ENCODE results near the gene CEACAM18. TPM values are rescaled to one million over a fixed set of nuclear protein-coding genes. Genes with fewer than 3 reads are reported as not detected.

CEACAM18 gene
- total and polyA plus RNA-seq, 8 donors = not detected

DNA sequence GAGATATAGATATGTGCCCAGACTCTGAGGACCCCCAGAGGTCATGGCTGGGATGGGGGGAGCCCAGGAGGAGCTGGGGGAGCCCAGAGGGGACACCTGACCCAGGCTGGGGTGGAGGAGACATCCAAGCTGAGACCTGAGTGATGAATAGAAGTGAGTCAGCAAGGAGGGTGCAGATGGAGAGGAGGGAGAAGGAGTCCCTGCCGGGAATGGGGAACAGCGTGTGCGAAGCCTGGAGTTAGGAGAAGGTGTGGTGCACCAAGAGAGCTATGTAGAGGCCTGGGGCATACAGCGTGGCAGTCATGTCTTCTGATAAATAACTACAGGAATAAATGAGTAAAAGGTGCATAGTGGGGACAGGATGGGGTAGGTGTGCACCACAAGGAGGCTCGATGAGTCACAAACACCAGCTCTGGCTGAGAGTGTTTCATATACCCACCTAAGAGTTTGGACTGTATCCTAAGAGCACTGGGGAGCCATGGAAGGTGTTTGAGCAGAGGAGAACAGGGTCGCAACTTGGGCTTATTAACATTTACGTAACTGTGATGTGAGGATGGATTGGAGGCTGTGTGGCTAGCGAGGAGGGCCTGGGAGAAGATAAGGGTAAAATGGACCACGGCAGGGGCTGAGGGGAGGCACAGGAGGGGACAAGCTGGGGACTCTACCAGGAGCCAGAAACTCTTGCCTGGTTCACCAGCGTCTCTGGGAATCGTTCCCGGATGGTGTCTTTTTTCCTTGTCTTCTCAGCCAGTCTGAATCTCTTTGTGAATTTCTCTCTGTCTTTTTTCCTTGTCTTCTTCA, 1.4 kb downstream of the CEACAM18 start:
- H3K4me1 ChIP-seq = no peaks in the 10 kb centered on the region
- DNase-seq = no peak
- H3K27me3 ChIP-seq = peaks cover 0 to 71% of the 10 kb centered on the region in 2 donors
- H3K9me3 ChIP-seq = no peaks in the 10 kb centered on the region
- no peaks in the 10 kb centered on the region for H3K36me3 ChIP-seq
- TF ChIP-seq, protein P1, sequence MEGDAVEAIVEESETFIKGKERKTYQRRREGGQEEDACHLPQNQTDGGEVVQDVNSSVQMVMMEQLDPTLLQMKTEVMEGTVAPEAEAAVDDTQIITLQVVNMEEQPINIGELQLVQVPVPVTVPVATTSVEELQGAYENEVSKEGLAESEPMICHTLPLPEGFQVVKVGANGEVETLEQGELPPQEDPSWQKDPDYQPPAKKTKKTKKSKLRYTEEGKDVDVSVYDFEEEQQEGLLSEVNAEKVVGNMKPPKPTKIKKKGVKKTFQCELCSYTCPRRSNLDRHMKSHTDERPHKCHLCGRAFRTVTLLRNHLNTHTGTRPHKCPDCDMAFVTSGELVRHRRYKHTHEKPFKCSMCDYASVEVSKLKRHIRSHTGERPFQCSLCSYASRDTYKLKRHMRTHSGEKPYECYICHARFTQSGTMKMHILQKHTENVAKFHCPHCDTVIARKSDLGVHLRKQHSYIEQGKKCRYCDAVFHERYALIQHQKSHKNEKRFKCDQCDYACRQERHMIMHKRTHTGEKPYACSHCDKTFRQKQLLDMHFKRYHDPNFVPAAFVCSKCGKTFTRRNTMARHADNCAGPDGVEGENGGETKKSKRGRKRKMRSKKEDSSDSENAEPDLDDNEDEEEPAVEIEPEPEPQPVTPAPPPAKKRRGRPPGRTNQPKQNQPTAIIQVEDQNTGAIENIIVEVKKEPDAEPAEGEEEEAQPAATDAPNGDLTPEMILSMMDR (IDR thresholded peaks at IDR 0.05) = no peak
- intact Hi-C loops (cut with DNase I) = loop anchor here in 1 of 2 donors (10.0 kb wide), 1 partner anchor 175 kb away; no protein-coding TSS in a partner anchor
- H3K4me3 ChIP-seq = no peak overlapping the region
- ATAC-seq = no peak
- H3K27ac ChIP-seq = no peak overlapping the region

GRCh38 chr19:51480590-51480989, 2.3 kb downstream of the CEACAM18 start:
- TF ChIP-seq, protein P1 (IDR thresholded peaks at IDR 0.05) = no peak
- H3K9me3 ChIP-seq = no peaks in the 10 kb centered on the region
- intact Hi-C loops (cut with DNase I) = no loop called here
- no peak overlapping the region for H3K4me3 ChIP-seq
- ATAC-seq (peak; percentile 34), DNase-seq (peak in 2 of 4 donors; percentile 16 to 21)
- peaks cover 0 to 78% of the 10 kb centered on the region in 2 donors for H3K27me3 ChIP-seq
- no peak overlapping the region for H3K27ac ChIP-seq
- no peaks in the 10 kb centered on the region for H3K36me3 ChIP-seq
- H3K4me1 ChIP-seq = no peaks in the 10 kb centered on the region

DNA sequence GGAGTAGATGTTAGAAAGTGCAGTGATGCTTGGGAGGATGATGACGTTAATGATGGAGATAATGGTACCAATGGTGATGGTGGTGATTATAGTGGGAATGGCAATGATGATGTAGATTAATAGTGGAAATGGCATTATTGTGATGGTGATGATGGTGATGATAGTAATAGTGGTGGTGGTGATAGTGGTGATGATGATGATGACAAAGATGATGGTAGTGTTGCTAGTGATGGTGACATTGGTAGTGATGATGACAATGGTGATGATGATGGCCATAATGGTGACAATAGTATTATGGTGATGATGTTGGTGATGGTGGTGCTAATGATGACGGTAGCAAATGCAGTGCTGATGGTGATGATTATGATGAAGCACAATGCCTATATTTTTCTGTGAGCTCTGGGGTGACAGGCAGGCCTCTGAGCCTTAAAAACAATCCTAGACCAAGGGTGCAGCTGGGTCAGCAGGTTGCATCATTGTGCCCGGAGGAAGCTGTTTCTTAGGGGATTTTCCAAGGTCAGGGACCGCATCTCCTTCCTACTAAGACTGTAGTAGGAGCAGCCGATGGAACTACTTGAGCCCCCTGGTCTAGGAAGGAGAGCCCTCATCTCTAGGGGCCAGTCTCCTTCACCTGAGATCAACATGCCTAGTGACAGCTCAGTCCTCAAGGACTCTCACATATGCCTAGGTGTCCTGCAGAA, 7.8 kb downstream of the CEACAM18 start:
- TF ChIP-seq, protein P1 (IDR thresholded peaks at IDR 0.05) = no peak
- Histone ChIP-seq H3K27ac (no peak overlapping the region), H3K36me3 (no peaks in the 10 kb centered on the region), H3K9me3 (no peaks in the 10 kb centered on the region), H3K4me3 (no peak overlapping the region), H3K4me1 (no peaks in the 10 kb centered on the region), H3K27me3 (peaks cover 0 to 63% of the 10 kb centered on the region in 2 donors)
- intact Hi-C loops (cut with DNase I) = no loop called here
- DNase-seq (no peak), ATAC-seq (no peak)

GRCh38 chr19:51488491-51488890, 10.2 kb downstream of the CEACAM18 start:
- no peak overlapping the region for H3K27ac ChIP-seq
- no peak for DNase-seq
- H3K9me3 ChIP-seq = no peaks in the 10 kb centered on the region
- no peak for ATAC-seq
- intact Hi-C loops (cut with DNase I) = no loop called here
- TF ChIP-seq, protein P1 (IDR thresholded peaks at IDR 0.05) = no peak
- H3K27me3 ChIP-seq = peaks cover 0 to 48% of the 10 kb centered on the region in 2 donors
- H3K36me3 ChIP-seq = no peaks in the 10 kb centered on the region
- peaks cover 0 to 3% of the 10 kb centered on the region in 2 donors for H3K4me1 ChIP-seq
- no peak overlapping the region for H3K4me3 ChIP-seq

DNA sequence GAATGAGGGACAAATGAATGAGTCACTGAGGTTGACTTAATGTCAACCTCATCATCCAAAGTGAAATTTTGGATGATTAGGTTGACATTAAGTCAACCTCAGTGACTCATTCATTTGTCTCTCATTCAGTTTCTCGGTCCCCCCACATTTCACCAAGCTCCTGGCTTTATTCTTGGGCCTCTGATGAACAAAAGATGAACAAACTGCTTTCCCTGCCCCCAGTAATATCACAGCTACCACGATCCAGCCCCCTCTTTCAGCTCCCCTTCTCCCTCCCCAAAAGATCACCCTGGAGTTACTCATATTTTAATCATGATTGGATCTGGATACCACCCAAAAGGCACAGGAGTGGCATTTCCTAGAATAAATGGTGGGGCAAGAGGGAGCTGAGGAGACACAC, 10.8 kb downstream of the CEACAM18 start:
- ATAC-seq = no peak
- intact Hi-C loops (cut with DNase I) = no loop called here

More for the DNA sequence above, 10.8 kb downstream of the CEACAM18 start:
- H3K4me3 ChIP-seq = no peak overlapping the region
- H3K9me3 ChIP-seq = no peaks in the 10 kb centered on the region
- H3K36me3 ChIP-seq = no peaks in the 10 kb centered on the region
- TF ChIP-seq, protein P1 (IDR thresholded peaks at IDR 0.05) = no peak
- H3K4me1 ChIP-seq = peaks cover 0 to 9% of the 10 kb centered on the region in 2 donors
- no peak for DNase-seq
- H3K27me3 ChIP-seq = peaks cover 0 to 41% of the 10 kb centered on the region in 2 donors
- no peak overlapping the region for H3K27ac ChIP-seq

Measured in left lung (tissue), 10 donors.